DMS53 (cell line): ENCODE results near the gene BTBD9.

Experiments
- DNase-seq: peaks from one replicate; lab custom pipeline; 2025; lab: John Stamatoyannopoulos, UW

Gene BTBD9

GRCh38 chr6:38481211-38481836 lies 158.4 kb downstream of the BTBD9 start:
- DNase-seq = no peak

- DNase-seq = no peak
Observed at GRCh38 chr6:38480036-38480435, 159.7 kb downstream of the BTBD9 start.

- no peak for DNase-seq
Observed at GRCh38 chr6:38479331-38479730, 160.4 kb downstream of the BTBD9 start.

- no peak for DNase-seq
Observed at GRCh38 chr6:38477680-38478260, 162.0 kb downstream of the BTBD9 start.

- DNase-seq = no peak
Observed at GRCh38 chr6:38476888-38477287, 162.8 kb downstream of the BTBD9 start.

- no peak for DNase-seq
Observed at GRCh38 chr6:38476141-38476540, 163.6 kb downstream of the BTBD9 start.

- no peak for DNase-seq
Observed at GRCh38 chr6:38470548-38470947, 169.2 kb downstream of the BTBD9 start.

GRCh38 chr6:38467566-38467965 lies 172.2 kb downstream of the BTBD9 start:
- no peak for DNase-seq

GRCh38 chr6:38460186-38460585 lies 179.5 kb downstream of the BTBD9 start:
- no peak for DNase-seq

- peak; percentile 15 for DNase-seq
Observed at GRCh38 chr6:38459291-38459690, 180.4 kb downstream of the BTBD9 start.

GRCh38 chr6:38453861-38454260 lies 185.9 kb downstream of the BTBD9 start:
- no peak for DNase-seq

GRCh38 chr6:38452816-38453660 lies 186.7 kb downstream of the BTBD9 start:
- no peak for DNase-seq

GRCh38 chr6:38450717-38451116 lies 189.0 kb downstream of the BTBD9 start:
- no peak for DNase-seq

GRCh38 chr6:38445925-38446324 lies 193.8 kb downstream of the BTBD9 start:
- no peak for DNase-seq

- no peak for DNase-seq
Observed at GRCh38 chr6:38445336-38445735, 194.4 kb downstream of the BTBD9 start.

GRCh38 chr6:38443352-38444144 lies 196.2 kb downstream of the BTBD9 start:
- no peak for DNase-seq

GRCh38 chr6:38438097-38438496 lies 201.6 kb downstream of the BTBD9 start:
- no peak for DNase-seq

- DNase-seq = peak; percentile 27
Observed at GRCh38 chr6:38436726-38437465, 202.8 kb downstream of the BTBD9 start.

GRCh38 chr6:38435330-38435729 lies 204.4 kb downstream of the BTBD9 start:
- DNase-seq = no peak

- DNase-seq = no peak
Observed at GRCh38 chr6:38434051-38434450, 205.7 kb downstream of the BTBD9 start.

- no peak for DNase-seq
Observed at GRCh38 chr6:38432479-38432878, 207.2 kb downstream of the BTBD9 start.

GRCh38 chr6:38432079-38432478 lies 207.7 kb downstream of the BTBD9 start:
- no peak for DNase-seq
